Measurements from ENCODE around the gene SAMD11. TPM values are rescaled to one million over a fixed set of nuclear protein-coding genes. Genes with fewer than 3 reads are reported as not detected.

The SAMD11 gene
- total RNA-seq, 1 experiment from 2014 or later, result 2.3 TPM

- Mint-ChIP-seq H3K9me3 (no peaks in the 10 kb centered on the region), H3K27me3 (ENCODE audit: low read depth) (peaks cover 9% of the 10 kb centered on the region), H3K36me3 (peaks cover 17% of the 10 kb centered on the region), H3K4me1 (peaks cover 14% of the 10 kb centered on the region), H3K27ac (no peak overlapping the region), H3K4me3 (peak overlapping the region; percentile 66)
- ATAC-seq (peak; percentile 3; the same call in 1 of the 2 replicates), DNase-seq (ENCODE audit: low spot score) (no peak)
- POLR2A ChIA-PET, result interaction anchor here (1.0 kb wide), 1 partner anchor 17 kb away, joined by 3 read pairs; no protein-coding TSS in a partner anchor
- CTCF ChIA-PET, result interaction anchor here (1.1 kb wide), 1 partner anchor 11 kb away, joined by 7 read pairs; no protein-coding TSS in a partner anchor
- TF ChIP-seq, protein P1, sequence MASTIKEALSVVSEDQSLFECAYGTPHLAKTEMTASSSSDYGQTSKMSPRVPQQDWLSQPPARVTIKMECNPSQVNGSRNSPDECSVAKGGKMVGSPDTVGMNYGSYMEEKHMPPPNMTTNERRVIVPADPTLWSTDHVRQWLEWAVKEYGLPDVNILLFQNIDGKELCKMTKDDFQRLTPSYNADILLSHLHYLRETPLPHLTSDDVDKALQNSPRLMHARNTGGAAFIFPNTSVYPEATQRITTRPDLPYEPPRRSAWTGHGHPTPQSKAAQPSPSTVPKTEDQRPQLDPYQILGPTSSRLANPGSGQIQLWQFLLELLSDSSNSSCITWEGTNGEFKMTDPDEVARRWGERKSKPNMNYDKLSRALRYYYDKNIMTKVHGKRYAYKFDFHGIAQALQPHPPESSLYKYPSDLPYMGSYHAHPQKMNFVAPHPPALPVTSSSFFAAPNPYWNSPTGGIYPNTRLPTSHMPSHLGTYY (CRISPR knock-in tag; IDR thresholded peaks at IDR 0.05), result no peak
- peak; percentile 91 for TF ChIP-seq ZNF121 (CRISPR knock-in tag; IDR thresholded peaks at IDR 0.05)
Measured at GRCh38 chr1:959731-960362, 36.1 kb downstream of the SAMD11 start.

DNA sequence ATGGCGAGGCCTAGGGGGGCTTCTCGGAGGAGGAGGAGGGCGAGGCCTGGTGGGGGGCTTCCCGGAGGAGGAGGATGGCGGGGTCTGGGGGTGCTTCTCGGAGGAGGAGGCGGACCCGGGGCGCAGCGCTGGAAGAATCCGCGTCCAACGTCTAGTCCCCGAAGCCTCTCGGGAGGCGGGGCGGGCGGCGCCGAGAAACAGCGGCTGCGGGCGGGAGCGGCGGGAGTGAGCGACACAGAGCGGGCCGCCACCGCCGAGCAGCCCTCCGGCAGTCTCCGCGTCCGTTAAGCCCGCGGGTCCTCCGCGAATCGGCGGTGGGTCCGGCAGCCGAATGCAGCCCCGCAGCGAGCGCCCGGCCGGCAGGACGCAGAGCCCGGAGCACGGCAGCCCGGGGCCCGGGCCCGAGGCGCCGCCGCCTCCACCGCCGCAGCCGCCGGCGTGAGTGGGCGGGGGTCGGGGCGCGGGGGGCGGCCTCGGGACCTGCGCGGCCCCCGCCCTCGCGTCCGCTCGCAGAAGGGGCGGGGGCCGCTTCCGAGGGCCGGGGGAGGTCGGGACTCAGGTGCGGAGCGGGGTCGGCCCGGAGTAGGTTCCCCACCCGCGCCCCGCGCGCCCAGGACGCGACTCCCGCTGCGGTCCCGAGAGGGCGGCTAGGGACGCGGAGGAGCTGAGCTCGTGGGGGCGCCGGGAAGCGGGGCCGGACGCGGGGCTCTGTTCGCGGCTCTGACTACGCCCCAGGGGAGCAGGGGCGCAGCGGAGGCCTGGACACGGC lies 36.8 kb downstream of the SAMD11 start, which contains the start of gene KLHL17:
KLHL17 (plus strand) TSS at position 222 of the 769 bp plus-strand sequence; CDS start at position 332, 110 bp downstream.
- H3K4me1 Mint-ChIP-seq, result peaks cover 14% of the 10 kb centered on the region
- ChIA-PET POLR2A (no interaction called here), CTCF (interaction anchor here (1.6 kb wide), 1 partner anchor 104 kb away, joined by 3 read pairs; no protein-coding TSS in a partner anchor)
- TF ChIP-seq SMAD4 (CRISPR knock-in tag; IDR thresholded peaks at IDR 0.05) (no peak), NFATC4 (CRISPR knock-in tag; IDR thresholded peaks at IDR 0.05) (no peak), SP1 (CRISPR knock-in tag; conservative IDR thresholded peaks at IDR 0.05) (peak; percentile 78), ATF3 (CRISPR knock-in tag; conservative IDR thresholded peaks at IDR 0.05) (no peak), FOXK1 (CRISPR knock-in tag; IDR thresholded peaks at IDR 0.05) (peak; percentile 53; the same call in 1 of the 2 replicates), TEAD1 (CRISPR knock-in tag; IDR thresholded peaks at IDR 0.05) (no peak), RORB (CRISPR knock-in tag; IDR thresholded peaks at IDR 0.05) (no peak), NR3C1 (CRISPR knock-in tag; conservative IDR thresholded peaks at IDR 0.05; ENCODE audit: low read depth) (no peak), FOXP4 (CRISPR knock-in tag; IDR thresholded peaks at IDR 0.05) (peak; percentile 37; the same call in 1 of the 2 replicates), ZNF138 (CRISPR knock-in tag; conservative IDR thresholded peaks at IDR 0.05) (no peak), RELA (CRISPR knock-in tag; IDR thresholded peaks at IDR 0.05; ENCODE audit: borderline replicate concordance) (no peak), CDX4 (CRISPR knock-in tag; IDR thresholded peaks at IDR 0.05; ENCODE audit: borderline replicate concordance) (no peak)
- TF ChIP-seq, protein P1 (CRISPR knock-in tag; IDR thresholded peaks at IDR 0.05), result no peak
- TF ChIP-seq, protein P2, sequence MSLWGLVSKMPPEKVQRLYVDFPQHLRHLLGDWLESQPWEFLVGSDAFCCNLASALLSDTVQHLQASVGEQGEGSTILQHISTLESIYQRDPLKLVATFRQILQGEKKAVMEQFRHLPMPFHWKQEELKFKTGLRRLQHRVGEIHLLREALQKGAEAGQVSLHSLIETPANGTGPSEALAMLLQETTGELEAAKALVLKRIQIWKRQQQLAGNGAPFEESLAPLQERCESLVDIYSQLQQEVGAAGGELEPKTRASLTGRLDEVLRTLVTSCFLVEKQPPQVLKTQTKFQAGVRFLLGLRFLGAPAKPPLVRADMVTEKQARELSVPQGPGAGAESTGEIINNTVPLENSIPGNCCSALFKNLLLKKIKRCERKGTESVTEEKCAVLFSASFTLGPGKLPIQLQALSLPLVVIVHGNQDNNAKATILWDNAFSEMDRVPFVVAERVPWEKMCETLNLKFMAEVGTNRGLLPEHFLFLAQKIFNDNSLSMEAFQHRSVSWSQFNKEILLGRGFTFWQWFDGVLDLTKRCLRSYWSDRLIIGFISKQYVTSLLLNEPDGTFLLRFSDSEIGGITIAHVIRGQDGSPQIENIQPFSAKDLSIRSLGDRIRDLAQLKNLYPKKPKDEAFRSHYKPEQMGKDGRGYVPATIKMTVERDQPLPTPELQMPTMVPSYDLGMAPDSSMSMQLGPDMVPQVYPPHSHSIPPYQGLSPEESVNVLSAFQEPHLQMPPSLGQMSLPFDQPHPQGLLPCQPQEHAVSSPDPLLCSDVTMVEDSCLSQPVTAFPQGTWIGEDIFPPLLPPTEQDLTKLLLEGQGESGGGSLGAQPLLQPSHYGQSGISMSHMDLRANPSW (CRISPR knock-in tag; conservative IDR thresholded peaks at IDR 0.05; ENCODE audit: low read depth), result no peak
- TF ChIP-seq, protein P3, sequence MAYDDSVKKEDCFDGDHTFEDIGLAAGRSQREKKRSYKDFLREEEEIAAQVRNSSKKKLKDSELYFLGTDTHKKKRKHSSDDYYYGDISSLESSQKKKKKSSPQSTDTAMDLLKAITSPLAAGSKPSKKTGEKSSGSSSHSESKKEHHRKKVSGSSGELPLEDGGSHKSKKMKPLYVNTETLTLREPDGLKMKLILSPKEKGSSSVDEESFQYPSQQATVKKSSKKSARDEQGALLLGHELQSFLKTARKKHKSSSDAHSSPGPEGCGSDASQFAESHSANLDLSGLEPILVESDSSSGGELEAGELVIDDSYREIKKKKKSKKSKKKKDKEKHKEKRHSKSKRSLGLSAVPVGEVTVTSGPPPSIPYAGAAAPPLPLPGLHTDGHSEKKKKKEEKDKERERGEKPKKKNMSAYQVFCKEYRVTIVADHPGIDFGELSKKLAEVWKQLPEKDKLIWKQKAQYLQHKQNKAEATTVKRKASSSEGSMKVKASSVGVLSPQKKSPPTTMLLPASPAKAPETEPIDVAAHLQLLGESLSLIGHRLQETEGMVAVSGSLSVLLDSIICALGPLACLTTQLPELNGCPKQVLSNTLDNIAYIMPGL (CRISPR knock-in tag; IDR thresholded peaks at IDR 0.05), result 0 out of 2 replicates have a peak, but pooled peaks have one; percentile 35
- no peak within 1 kb of the TSS for H3K27ac Mint-ChIP-seq
- DNase-seq (ENCODE audit: low spot score) (peak; percentile 85), ATAC-seq (peak; percentile 78)
- H3K9me3 Mint-ChIP-seq, result no peaks in the 10 kb centered on the region
- peaks cover 9% of the 10 kb centered on the region for H3K27me3 Mint-ChIP-seq (ENCODE audit: low read depth)
- H3K36me3 Mint-ChIP-seq, result peaks cover 10% of the 10 kb centered on the region
- H3K4me3 Mint-ChIP-seq, result peak within 1 kb of the TSS; percentile 66
